Skeletal muscle cell (primary cell): ENCODE data around the gene DISP2.

Source experiments
- DNase-seq: peaks from one replicate; pipeline ENCODE4 v3.0.0-alpha.2; 2010; ENCODE audit warnings: low read depth
- H3K4me3 ChIP-seq: 2 replicates; pipeline ENCODE4 v1.5.1; 2011; ENCODE audit warnings: low read depth, mild to moderate bottlenecking, control low read depth, low read length, moderate library complexity

DISP2 gene

DNA sequence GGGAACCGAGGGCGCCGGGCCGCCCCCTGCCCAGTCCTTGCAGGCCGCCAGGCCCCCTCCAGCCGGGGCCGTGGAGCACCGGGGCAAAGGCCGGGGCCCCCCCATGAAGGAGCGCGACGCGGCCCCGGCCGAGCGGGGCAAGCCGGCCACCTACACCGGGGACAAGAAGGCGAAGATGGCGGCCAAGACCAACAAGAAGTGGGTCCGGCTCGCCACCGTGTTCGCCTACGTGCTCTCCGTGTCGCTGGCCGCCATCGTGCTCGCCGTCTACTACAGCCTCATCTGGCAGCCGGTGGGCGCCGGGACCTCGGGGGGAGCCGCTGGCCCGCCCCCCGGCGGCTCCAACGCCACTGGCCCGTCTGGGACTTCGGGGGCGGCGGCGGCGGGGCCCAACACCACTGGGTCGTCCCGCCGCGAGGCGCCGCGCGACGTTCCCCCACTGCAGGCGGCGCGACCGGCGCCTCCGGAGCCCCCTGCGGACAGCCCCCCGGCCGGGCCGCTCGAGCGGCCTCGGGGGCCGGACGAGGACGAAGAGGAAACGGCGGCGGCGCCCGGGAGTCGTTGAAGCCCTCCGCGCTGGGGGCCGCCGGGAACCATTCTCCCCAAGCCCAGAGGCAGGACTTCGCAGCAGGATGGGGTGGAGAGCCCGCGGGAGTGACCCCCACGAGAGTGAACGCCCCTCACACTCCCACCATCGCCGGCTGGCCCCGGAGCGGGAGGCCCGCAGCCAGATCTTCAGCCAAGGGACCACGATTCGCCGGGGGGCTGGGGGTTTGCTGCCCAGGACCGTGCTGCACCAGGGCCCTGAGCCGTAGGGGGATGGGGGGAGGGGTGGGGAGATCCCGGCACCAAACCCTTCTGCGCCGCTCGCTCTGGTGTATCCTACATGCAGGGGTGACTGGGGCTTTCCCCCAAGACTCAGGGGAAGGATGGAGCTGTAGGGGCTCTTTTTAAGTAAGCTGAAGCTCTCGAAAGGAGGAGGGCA is 33.8 kb upstream of the DISP2 start:
- DNase-seq: no peak
- H3K4me3 ChIP-seq: peak overlapping the region; percentile 61

DNA sequence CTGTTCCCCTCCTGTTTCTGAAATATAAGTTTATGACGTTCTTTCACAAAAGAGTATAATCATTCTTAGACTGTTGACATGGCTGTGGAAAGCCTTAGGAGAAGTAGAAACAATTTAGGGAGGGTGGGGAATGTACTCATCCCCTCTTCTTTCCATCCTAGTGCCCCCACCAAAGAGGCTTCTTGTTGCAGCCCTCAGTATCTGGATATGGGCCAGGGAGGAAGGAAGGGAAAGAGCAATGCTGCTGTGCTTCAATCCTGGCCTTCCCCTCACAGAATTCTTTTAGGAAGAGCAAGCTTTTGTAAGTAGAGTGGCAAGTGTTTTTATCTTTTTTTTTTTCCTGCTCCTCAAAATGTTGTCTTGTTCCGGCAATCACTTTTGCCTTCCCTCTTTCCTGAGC is 32.8 kb upstream of the DISP2 start:
- DNase-seq: no peak
- peak overlapping the region; percentile 61 for H3K4me3 ChIP-seq

DNA sequence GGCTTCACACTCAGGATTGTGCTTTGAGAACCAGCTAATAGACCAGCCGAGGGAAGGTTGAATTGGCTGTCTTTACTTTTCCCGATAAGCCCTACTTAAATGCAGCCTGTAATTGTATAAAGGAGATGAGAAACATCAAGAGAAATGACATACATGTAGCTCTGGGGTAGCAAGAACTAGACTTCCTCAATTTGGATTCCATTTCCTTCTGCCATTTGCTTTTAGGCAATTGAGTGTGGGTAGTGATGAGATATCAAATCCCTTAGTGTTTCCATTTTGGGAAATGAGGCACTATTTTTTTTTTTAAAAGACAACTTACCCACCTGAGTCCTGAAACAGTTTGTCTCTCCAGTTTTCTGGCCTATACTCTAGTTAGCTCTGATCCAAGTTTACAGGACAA is 32.3 kb upstream of the DISP2 start:
- no peak for DNase-seq
- no peak overlapping the region for H3K4me3 ChIP-seq

GRCh38 chr15:40327457-40327856 is 30.6 kb upstream of the DISP2 start:
- no peak for DNase-seq
- no peak overlapping the region for H3K4me3 ChIP-seq

DNA sequence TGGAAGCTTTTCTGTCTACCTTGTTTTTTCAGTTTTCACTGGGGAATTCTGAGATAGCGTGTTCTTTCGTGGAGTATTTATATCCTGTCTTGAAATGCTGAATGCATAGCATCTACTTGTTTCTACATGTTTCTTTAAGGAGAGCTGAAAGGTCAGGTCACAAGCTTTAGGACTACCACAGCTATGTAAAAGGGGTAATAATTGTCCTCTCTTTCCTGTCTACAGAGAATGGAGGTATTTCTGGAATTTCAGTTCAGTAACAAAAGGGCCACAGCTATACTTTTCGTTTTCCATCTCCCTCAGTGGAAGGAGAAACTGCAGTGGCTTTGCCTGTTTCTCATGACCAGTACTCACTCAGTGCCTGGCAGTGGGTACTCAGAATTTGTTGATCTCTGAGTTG is 29.8 kb upstream of the DISP2 start:
- no peak overlapping the region for H3K4me3 ChIP-seq
- DNase-seq: no peak

DNA sequence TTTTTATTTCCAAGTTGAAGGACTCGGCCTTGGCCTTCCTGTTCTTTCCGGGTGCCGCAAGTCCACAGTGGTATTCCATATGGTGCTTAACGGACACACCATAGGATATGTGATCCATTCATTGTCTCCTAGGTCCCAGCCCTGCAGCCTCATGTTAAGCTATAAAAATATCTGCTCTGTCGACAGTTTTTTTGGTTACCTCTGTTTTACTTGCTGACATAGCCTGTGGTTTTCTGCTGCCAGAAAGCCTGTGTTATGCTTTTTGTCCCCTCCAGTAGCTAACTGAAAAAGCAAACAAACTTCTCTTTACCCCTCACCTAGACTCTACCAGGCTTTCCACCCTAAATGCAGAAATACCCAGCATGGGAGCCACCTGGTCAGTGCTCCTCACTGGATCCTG is 29.3 kb upstream of the DISP2 start:
- DNase-seq: no peak

DNA sequence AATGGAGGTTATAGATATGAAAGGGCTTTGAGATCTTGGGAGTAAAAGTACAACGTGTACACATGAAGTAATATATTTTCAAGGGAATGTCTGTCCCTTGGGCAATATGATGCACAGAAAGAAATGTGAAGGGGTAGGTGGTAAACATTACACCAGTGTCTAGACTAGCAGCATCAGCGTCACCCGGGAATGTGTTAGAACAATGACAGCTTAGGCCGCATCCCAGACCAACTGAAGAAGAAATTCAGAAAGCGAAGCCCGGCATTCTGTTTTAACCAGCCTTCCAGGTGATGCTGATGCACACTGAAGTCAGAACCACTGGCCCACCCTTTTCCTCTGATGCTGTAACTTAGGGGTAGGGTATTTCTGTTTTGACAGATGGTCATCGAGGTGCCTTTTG is 28.2 kb upstream of the DISP2 start:
- no peak overlapping the region for H3K4me3 ChIP-seq
- DNase-seq: no peak

More for the DNA sequence above, 29.3 kb upstream of the DISP2 start:
- no peak overlapping the region for H3K4me3 ChIP-seq

- DNase-seq: no peak
- no peak overlapping the region for H3K4me3 ChIP-seq
Measured at GRCh38 chr15:40330368-40330836, 27.6 kb upstream of the DISP2 start.

GRCh38 chr15:40331026-40331425 is 27.0 kb upstream of the DISP2 start:
- no peak overlapping the region for H3K4me3 ChIP-seq
- DNase-seq: no peak

GRCh38 chr15:40331637-40332036 is 26.4 kb upstream of the DISP2 start:
- DNase-seq: no peak
- no peak overlapping the region for H3K4me3 ChIP-seq

DNA sequence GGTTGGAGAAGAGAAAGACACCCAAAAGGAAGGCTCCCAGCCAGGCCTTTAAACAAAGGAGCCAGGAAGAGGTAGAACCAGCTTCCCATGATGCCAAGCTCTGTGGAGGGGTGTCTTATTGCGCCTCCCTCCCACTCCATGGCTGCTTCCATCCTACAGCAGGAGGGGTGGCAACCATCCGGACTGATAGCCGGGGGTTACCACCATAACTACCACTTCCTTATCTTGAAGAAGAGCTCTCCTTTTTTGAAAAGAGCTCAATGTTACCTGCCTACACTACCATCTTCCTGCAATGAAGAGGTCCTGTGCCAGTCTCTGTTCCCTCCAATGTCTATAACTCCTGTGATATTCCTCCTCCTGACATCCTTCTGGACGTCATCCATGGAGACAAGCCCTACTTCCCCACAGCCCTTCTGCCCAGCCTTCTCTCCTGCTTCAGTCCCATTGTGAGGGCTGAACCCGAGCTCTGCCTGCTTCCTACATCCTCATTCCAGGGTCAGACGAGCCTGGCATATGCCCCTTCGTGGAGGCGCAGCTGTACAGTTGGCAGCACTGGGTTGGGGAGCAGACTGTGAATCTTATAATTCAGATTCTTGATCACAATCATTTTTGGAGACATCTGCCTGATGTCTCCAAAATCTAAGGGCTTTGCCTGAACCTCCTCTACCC is 25.8 kb upstream of the DISP2 start:
- no peak overlapping the region for H3K4me3 ChIP-seq
- DNase-seq: no peak

- peak; percentile 64 for DNase-seq
- H3K4me3 ChIP-seq: no peak overlapping the region
Measured at GRCh38 chr15:40333922-40334492, 24.0 kb upstream of the DISP2 start.

- no peak overlapping the region for H3K4me3 ChIP-seq
- no peak for DNase-seq
Measured at GRCh38 chr15:40334541-40334940, 23.5 kb upstream of the DISP2 start.

GRCh38 chr15:40334941-40335795 is 22.9 kb upstream of the DISP2 start:
- DNase-seq: no peak
- H3K4me3 ChIP-seq: no peak overlapping the region

DNA sequence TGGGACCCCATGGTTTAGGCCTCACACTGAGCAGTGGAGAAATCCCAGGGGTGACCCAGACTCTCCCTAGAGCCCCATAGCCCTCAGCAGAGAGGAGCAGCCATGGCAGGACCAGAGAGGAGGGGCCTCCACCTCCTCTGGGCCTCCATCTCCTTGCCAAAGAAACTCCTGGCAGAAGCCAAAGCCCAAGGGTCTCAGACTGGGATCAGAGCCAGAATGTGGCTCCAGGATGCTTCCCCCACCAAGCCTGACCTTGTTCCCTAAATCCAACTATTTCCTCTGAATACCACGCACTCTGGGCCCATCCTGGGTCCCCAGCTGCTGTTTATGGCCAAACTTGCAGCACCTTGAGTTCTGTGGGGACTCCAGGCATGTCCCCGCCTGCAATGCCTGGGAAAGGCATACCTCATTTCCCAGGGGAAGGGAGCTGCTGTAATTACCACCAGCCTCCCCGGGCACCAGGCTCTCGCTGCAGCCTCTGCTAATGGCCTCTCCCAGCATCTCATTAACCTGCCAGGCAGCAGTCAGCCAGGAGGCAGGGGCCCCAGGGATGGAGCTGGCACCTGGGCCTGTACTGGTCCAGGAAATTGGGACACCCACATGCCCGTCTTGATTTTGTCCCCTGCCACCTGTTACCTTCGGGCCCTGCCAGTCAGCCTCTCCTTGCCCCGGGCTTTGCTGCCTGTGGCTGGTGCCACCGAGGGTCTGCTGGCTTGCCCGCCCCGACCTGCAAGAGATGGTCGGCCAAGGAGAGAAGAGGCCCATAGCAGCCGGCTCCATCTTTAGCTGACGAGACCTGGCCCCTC is 21.9 kb upstream of the DISP2 start:
- DNase-seq: no peak
- H3K4me3 ChIP-seq: no peak overlapping the region

GRCh38 chr15:40336744-40337122 is 21.3 kb upstream of the DISP2 start:
- H3K4me3 ChIP-seq: no peak overlapping the region
- no peak for DNase-seq

- no peak overlapping the region for H3K4me3 ChIP-seq
- DNase-seq: no peak
Measured at GRCh38 chr15:40337597-40337996, 20.4 kb upstream of the DISP2 start.

GRCh38 chr15:40338041-40338657 is 19.9 kb upstream of the DISP2 start:
- DNase-seq: no peak
- no peak overlapping the region for H3K4me3 ChIP-seq
